ENCODE measurements around the gene CCDC51. TPM values are rescaled to one million over a fixed set of nuclear protein-coding genes. Genes with fewer than 3 reads are reported as not detected.

The CCDC51 gene
- total RNA-seq, 1 donor, result 21.2 TPM

DNA sequence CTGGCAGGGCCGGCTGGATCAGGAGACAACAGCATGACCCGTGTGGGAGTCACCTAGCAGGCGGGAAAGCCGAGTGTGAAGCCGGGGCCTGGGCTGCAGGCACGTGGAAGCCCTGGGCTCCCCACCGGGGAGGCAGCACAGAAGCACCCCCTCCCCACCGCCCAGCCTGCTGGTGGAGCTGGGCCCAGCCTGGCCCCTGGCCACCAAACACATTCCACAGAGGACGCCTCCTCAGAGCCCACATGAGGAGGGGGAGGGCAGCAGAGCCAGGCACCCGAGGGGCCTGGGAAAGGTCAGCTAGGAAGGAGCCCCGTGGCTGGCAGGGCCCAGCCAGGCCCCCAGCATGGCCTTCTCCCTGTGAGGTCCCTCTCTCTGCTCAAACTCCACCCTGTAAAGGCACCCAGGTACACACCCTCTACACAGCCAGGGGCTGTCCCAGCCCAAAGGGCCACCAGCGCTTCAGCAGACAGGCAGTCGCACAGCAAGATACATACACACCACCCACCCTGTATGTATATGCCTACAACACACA lies 14.6 kb downstream of the CCDC51 start:
- H3K4me3 ChIP-seq (ENCODE audit: low read depth, low read length), result no peak overlapping the region
- DNase-seq (ENCODE audit: low read depth), result no peak
- TF ChIP-seq, protein P1, sequence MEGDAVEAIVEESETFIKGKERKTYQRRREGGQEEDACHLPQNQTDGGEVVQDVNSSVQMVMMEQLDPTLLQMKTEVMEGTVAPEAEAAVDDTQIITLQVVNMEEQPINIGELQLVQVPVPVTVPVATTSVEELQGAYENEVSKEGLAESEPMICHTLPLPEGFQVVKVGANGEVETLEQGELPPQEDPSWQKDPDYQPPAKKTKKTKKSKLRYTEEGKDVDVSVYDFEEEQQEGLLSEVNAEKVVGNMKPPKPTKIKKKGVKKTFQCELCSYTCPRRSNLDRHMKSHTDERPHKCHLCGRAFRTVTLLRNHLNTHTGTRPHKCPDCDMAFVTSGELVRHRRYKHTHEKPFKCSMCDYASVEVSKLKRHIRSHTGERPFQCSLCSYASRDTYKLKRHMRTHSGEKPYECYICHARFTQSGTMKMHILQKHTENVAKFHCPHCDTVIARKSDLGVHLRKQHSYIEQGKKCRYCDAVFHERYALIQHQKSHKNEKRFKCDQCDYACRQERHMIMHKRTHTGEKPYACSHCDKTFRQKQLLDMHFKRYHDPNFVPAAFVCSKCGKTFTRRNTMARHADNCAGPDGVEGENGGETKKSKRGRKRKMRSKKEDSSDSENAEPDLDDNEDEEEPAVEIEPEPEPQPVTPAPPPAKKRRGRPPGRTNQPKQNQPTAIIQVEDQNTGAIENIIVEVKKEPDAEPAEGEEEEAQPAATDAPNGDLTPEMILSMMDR (IDR thresholded peaks at IDR 0.05; ENCODE audit: insufficient read depth, low read depth, low read length), result no peak

DNA sequence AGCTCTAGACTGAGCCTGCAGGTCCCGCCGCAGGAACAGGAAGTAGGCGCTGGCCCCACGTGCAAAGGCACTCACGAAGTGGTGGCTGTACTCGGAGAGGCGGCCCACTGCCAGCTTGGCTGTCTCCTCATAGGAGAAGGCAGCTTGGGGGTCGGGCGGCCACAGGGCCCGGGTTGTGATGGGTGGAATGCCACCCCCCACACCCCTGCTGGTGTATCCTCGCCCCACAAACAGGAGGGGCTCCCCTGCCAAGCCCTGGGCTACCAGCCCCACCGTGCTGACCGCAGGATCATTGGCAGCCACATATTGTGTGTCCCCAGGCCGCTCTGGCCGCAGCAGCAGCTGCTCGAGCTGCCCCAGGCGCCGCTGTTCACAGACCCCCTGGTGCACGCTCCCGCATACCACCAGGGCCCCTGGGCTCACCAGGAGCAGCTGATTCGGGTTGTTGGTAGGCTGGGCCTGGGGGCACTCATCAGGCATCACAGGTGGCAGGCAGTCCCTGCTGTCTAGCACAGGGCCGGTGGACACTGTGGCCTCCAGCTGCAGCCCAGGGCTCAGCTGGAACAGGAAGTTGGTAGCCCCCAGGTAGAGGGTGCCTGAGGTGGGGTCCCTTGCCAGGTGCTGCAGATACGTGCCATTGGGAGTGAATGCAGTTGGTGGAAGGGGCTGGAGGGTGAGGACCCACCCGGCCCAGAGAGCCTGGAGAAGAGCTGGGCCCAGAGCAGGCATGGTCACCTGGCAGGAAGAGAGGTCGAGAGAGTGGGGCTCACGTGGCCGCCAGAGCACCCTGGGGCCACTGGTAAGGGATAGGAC lies 15.8 kb downstream of the CCDC51 start:
- DNase-seq (ENCODE audit: low read depth), result no peak
- H3K4me3 ChIP-seq (ENCODE audit: low read depth, low read length), result no peak overlapping the region
- TF ChIP-seq, protein P1 (IDR thresholded peaks at IDR 0.05; ENCODE audit: insufficient read depth, low read depth, low read length), result no peak

DNA sequence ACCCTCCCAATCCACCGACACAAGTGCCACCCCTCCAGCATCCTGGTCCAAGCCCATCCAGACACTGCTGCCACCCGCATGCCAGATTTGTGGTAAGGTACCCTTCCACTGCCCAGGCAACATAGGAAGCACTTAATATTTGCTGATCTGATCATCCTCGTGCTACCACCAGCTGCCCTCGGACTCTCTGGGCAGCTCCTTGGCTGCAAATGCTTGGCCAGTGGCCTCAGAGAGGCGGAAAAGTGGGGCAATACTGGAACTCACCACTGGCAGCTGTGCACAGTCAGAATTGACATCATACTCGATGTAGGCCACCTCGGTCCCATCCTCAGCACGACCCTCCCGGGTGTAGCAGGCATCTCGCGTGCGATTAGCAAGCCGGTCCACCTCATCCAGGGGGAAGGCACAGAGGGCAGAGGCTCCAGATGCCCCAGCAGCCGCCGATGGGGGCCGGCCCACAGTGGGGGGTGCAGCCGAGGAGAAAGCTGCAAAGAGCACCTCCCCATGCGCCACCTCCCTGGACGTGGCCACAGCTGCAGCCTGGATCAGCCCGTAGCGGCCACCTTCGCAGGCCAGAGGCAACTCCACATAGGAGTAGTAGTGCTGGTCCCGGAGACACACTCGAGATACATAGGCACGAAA lies 16.6 kb downstream of the CCDC51 start:
- no peak for DNase-seq (ENCODE audit: low read depth)
- TF ChIP-seq, protein P1 (IDR thresholded peaks at IDR 0.05; ENCODE audit: insufficient read depth, low read depth, low read length), result no peak
- H3K4me3 ChIP-seq (ENCODE audit: low read depth, low read length), result no peak overlapping the region

DNA sequence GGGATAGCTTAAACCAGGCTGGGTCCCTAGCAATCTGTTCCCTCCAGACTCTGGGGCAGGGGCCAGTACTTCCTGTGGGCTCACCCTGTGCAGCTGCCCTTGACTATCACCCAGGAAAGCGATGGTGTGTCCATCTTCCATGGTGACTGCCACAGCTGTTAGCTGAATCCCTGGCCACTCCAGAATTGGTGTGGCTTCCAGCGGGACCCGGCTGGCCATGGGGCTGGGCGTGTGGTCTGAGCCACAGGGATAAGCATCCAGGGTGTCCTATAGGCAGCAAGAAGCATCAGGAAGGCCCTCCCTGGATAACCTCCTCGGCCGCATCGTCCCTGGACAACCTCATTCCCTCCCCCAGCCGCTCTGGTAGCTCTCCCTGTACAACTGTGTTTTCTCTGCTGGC lies 17.2 kb downstream of the CCDC51 start:
- TF ChIP-seq, protein P1 (IDR thresholded peaks at IDR 0.05; ENCODE audit: insufficient read depth, low read depth, low read length), result no peak
- DNase-seq (ENCODE audit: low read depth), result no peak

DNA sequence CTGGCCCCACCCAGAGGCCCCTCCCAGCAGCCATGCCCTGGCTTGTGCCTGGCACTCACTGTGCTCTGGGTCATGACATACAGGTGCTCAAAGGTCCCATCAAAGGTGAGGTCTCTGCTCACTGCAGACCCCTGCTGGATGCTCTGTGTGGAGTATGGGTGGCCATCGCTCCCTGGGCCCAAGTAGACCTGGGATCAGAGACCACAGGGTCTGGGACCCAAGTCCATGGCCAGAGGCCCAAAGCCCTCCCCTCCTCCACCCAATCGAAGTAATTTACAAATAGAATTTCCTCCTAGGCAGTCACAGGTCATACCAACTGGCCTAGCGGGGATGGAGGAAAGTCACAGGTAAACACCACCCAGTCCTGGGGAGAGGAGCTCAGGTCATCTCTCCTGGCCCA lies 17.6 kb downstream of the CCDC51 start:
- no peak for DNase-seq (ENCODE audit: low read depth)
- TF ChIP-seq, protein P1 (IDR thresholded peaks at IDR 0.05; ENCODE audit: insufficient read depth, low read depth, low read length), result no peak
- no peak overlapping the region for H3K4me3 ChIP-seq (ENCODE audit: low read depth, low read length)

More for the DNA sequence above, 17.2 kb downstream of the CCDC51 start:
- no peak overlapping the region for H3K4me3 ChIP-seq (ENCODE audit: low read depth, low read length)

DNA sequence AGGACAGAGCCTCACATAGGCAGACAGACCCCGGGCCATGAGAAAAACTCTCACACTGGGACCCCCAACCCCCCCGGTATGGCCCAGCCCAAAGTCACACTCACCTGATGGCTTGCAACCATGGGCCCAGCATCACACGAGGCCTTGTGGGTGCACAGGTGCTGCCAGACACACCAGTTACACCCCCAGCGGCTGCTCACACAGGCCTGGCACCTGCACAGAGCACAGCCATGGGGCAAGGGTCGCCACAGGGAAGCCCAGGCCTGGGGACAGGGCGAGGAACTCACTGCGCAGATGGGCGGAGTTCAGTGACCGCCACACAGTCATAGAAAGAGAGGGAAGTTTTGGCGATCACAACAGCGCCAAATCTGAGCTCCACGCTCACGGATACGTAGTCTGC lies 19.4 kb downstream of the CCDC51 start:
- no peak overlapping the region for H3K4me3 ChIP-seq (ENCODE audit: low read depth, low read length)
- TF ChIP-seq, protein P1 (IDR thresholded peaks at IDR 0.05; ENCODE audit: insufficient read depth, low read depth, low read length), result no peak
- no peak for DNase-seq (ENCODE audit: low read depth)
